Stimulated activated CD8-positive, alpha-beta memory T cell treated with anti-CD3 and anti-CD28 coated beads, Interleukin-15, amount 100 ng/mL, for 24 hours (primary cell): Measurements from ENCODE around the gene GPD1L.
"Not testable (repeated sequence)": the region's sequence is repeated elsewhere in the genome, so short reads cannot be mapped to it uniquely, and the experiment has no call there.

Experiments
- DNase-seq: peaks from one replicate; pipeline ENCODE4 v3.0.0-alpha.2; 2020; ENCODE audit warnings: low read depth

Gene GPD1L

DNA sequence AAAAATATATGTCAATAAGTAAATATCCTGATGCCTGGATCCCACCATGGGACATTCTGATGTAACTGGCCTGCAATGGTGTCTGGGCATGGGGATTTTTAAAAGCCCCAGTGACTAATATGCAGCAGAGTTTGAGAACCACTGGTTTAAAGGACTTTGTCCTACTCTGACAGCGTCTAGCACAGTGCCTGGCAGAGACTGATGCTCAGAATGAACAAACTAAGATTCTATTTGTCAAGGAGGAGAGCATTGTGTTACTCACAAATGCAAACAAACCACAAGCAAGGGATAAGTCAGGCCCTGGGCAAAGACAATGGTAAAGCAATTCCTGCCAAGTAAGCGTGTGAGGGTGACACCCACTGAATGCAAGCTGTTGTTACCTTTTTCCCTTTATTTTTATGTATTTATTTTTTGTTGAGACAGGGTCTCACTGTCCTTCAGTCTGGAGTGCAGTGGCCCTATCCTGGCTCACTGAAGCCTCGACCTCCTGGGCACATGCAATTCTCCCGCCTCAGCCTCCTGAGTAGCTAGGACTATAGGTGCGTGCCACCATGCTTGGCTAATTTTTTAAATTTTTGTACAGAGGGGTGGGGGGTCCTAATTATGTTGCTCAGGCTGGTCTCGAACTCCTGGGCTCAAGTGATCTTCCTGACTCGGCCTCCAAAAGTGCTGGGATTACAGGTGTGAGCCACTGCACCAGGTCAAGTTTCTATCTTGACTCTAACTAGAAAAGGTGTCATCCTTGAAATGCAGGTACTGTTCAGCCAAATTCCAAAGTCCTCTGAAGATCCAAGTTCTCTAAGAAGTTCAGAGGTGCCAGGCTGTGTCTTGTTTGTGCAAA, 909 bp upstream of the GPD1L start:
- DNase-seq, result no peak

GRCh38 chr3:32106929-32107362, 526 bp downstream of the GPD1L start:
- DNase-seq, result peak; percentile 1

- not testable (repeated sequence) for DNase-seq
Observed at GRCh38 chr3:32108224-32108623, 1.8 kb downstream of the GPD1L start.

DNA sequence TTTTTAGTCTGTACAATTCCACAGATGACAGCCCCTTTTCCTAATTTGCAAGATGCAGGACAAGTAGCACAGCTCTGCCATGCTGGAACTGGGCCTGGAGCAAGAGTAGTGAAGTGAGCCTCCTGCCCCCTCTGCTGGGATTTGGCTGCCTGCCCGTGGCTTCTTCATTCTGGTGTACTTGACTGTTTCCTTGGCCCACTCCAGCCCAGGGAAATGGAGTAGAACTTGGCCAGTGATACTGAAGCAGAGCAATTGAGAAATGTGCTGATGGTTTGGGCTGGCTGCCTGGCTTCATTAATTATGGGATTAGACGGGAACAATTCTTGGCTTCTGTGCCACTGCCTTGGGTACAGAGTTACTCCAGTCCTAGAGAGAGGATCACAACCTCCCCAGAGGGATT, 2.8 kb downstream of the GPD1L start:
- DNase-seq, result no peak

DNA sequence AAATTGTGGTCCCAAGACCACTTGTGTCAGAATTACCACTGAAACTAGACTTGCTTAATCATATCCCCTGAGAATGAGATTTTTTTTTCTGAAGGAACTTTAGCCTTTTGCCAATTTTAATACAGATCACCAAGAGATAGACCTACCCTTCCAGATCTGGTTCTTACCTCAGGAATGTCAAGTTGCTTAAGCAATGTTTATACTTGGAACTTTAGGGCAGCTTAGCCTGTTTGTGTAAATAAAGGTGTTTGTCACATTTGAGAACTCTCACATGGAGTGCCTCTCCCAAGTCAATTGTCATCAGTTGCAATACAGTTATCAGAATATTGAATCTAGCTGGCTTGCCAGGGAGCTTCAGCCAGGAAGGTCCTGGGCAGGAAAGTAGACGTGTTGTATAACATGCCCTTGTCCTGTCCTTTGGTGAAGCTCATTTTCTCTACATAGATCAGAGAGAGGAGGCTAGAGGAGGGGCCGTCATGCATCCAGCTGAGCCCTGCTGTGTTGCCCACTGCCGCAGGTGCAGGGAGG, 3.9 kb downstream of the GPD1L start:
- no peak for DNase-seq

- no peak for DNase-seq
Observed at GRCh38 chr3:32111560-32111959, 5.1 kb downstream of the GPD1L start.

- DNase-seq, result no peak
Observed at GRCh38 chr3:32113566-32113965, 7.1 kb downstream of the GPD1L start.

GRCh38 chr3:32113981-32114545, 7.6 kb downstream of the GPD1L start:
- DNase-seq, result no peak

DNA sequence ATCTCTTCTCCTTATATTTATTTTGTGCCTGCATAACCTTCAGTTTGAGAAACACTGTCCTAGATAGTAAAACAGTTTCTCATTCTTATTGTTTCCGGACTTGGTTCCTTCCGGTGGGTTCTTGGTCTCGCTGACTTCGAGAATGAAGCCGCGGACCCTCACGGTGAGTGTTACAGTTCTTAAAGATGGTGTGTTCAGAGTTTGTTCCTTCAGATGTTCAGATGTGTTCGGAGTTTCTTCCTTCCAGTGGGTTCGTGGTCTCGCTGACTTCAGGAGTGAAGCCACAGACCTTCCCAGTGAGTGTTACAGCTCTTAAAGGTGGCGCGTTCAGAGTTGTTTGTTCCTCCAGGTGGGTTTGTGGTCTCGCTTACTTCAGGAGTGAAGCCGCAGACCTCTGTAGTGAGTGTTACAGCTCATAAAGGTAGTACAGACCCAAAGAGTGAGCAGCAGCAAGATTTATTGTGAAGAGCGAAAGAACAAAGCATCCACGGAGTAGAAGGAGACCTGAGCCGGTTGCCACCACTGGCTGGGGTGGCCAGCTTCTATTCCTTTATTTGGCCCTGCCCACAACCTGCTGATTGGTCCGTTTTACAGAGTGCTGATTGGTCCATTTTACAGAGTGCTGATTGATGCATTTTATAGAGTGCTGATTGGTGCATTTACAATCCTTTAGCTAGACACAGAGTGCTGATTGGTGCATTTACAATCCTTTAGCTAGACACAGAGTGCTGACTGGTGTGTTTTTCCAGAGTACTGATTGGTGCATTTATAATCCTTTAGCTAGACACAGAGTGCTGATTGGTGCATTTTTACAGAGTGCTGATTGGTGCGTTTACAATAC, 8.3 kb downstream of the GPD1L start:
- DNase-seq, result peak; percentile 6

DNA sequence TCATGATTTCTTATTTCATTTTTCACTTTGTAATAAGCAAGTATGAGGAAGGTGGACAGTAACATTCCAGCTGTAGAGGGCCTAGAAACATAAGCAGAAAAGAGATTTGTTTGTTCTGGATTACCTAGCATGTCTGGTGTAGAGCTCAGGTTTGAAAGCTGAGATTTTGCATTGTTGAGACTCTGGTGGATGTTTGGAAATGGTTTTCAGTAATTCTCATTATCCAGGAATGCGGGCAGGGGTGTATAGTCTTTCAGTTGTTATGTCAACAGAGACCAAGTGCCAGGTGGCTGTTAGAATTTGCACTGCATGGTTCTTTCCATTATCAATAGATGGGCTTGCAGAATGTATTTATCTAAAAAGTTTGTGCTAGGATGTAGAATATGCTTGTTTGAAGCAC, 10.9 kb downstream of the GPD1L start:
- DNase-seq, result no peak

- DNase-seq, result no peak
Observed at GRCh38 chr3:32118215-32118614, 11.8 kb downstream of the GPD1L start.

DNA sequence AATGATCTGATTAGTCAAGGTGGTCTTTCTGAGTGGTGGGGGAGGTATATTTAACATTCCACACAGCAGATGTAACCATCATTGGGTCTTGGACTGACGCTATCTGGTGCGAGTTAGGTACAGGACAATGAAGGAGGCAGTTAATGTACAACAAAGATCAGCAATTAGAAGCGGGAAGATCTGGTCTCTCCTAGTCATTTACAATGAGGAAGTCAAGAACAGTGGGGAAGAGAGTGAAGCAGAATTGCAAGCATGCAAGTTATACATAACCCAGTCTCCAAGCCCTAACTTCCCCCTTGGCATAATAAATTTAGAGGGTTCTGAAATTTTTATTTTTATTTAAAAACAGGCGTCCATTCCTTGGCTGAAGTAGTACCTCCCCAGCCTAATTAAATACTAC, 14.1 kb downstream of the GPD1L start:
- no peak for DNase-seq

- DNase-seq, result no peak
Observed at GRCh38 chr3:32121137-32121536, 14.7 kb downstream of the GPD1L start.

- no peak for DNase-seq
Observed at GRCh38 chr3:32123620-32124019, 17.2 kb downstream of the GPD1L start.

- no peak for DNase-seq
Observed at GRCh38 chr3:32125012-32125411, 18.6 kb downstream of the GPD1L start.

- no peak for DNase-seq
Observed at GRCh38 chr3:32126305-32127015, 20.0 kb downstream of the GPD1L start.

- no peak for DNase-seq
Observed at GRCh38 chr3:32127219-32127826, 20.9 kb downstream of the GPD1L start.

GRCh38 chr3:32128936-32129335, 22.5 kb downstream of the GPD1L start:
- DNase-seq, result no peak

DNA sequence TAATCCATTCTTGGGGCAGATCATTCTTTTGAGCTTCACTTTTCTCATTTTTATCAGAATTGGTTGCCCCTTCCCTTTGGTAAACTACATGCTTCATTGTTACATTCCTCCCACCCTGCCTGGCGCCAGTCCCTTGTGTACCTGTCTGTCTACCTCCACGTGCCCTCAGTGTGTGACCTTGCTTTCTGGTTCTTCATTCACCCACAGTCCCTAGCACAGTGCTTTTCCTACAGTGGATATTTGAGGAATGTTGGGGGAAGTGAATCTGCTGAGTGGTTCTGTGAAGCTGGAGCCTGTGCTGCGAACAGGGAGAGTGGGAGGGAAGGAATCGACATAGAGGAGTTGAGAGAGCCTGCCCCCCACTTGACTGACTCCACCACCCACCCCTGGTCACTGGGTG, 23.4 kb downstream of the GPD1L start:
- DNase-seq, result no peak

GRCh38 chr3:32132121-32132520, 25.7 kb downstream of the GPD1L start:
- no peak for DNase-seq

DNA sequence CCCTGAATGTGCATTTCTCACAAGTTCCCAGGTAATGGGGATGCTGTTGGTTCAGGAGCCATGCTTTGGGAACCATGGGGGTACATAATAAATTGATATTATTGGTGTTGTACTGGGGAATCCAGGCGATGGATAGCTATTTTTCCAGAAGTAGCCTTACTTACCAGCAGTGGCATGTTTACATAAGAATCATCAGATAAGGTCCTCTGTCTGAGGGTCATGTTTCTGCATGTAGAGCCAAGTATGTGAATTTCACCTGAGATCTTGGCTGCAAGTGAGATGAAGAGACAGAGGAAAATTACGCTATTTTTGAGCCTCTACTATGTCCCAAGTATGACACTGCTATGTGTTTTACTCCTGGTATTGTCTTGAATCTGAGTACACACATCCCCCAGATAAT, 26.3 kb downstream of the GPD1L start:
- no peak for DNase-seq

GRCh38 chr3:32136703-32137102, 30.3 kb downstream of the GPD1L start:
- DNase-seq, result no peak
